Activated T-cell treated with anti-CD3 and anti-CD28 coated beads, Interleukin-2, amount 50 U/mL, for 4 hours (primary cell): ENCODE results near the gene RAE1. TPM values are rescaled to one million over a fixed set of nuclear protein-coding genes. Genes with fewer than 3 reads are reported as not detected.

ENCODE experiments used
- ATAC-seq, 2 donors: fragments of 200-7000 bp; cut with Tn5 transposase; one replicate each; pipeline ENCODE4 v1.10.0; 2021
- DNase-seq: peaks from one replicate; pipeline ENCODE4 v3.0.0-alpha.2; 2020
- H3K27me3 Mint-ChIP-seq: one replicate; pipeline ENCODE4 v1.8.0; 2021; ENCODE audit warnings: low read depth, mixed read lengths
- H3K36me3 Mint-ChIP-seq: one replicate; pipeline ENCODE4 v1.8.0; 2022; ENCODE audit warnings: mixed read lengths; ENCODE audit not compliant: insufficient read depth
- H3K4me1 Mint-ChIP-seq: one replicate; pipeline ENCODE4 v1.8.0; 2021; ENCODE audit warnings: low read depth, mixed read lengths
- H3K4me3 Mint-ChIP-seq: one replicate; pipeline ENCODE4 v1.8.0; 2021; ENCODE audit warnings: mild to moderate bottlenecking, moderate library complexity, mixed read lengths
- H3K9me3 Mint-ChIP-seq: one replicate; pipeline ENCODE4 v1.8.0; 2021; ENCODE audit warnings: mixed read lengths
- total RNA-seq, 3 donors: library from RNA; stranded (reverse); gene quantifications; one replicate each; pipeline ENCODE4 v1.2.1, GENCODE V29; 2021

RAE1 gene
- total RNA-seq, 3 donors from 2014 or later: 64.7 to 73.8 (median 68.5) TPM

DNA sequence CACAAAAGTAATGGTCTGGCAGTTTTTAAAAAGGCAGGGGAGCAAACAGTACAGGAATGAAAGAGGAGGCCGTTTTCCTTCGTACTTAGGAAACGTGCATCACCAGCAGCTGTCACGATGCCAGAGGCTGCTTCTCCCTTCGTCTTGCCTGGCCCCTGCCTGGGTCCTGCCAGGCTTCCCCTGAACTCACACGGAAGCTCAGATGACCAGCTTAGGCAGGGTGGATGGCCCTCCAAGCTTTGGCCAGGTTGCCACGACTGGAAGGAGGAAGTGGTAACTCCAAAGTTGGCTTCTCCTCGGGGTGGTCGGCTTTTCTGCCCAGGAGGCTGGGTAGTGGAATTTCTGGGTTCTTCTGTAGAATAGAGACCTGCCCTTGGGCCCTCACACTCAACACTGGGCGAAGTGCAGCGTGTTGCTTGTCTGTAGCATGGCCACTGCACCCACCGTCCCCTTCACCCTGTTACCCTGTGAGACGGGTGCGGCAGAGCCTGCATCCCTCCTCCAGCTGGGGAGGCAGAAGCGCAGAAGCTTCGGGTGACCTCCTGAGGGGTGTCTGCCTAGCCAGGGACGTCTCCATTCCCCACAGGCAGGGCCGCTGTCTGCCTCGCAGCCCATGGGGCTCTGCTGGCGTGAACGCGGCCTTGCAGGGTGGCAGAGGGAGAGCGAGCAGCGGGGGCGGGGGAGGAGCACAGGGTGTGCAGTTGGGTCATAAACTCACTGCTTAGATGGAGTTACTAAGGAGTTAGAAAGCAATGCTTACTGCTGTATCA is 21.7 kb downstream of the RAE1 start:
- ATAC-seq: no peak

DNA sequence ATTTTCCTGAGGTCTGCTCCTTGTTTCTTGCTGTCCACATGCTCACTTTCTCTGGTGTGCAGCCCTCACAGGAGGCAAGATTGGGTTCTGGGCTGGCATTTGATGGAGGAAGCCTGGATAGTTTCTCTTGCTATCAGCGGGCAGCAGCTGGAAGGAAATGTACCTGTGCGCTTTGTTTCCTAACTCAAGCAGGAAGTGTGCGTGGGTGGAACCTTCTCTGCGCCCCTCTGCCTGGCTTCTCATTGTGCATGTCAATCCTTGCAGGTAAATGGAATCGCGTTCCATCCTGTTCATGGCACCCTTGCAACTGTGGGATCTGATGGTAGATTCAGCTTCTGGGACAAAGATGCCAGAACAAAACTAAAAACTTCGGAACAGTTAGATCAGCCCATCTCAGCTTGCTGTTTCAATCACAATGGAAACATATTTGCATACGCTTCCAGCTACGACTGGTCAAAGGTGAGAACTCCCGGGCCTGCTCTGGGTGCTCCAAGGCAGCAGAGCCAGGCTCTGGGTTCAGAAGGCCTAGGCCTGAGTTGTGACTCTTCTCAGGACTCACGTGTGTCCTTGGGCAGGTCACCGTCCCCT is 23.4 kb downstream of the RAE1 start:
- H3K36me3 Mint-ChIP-seq: peaks cover 53% of the 10 kb centered on the region
- ATAC-seq: no peak
- no peak for DNase-seq
- no peak overlapping the region for H3K4me3 Mint-ChIP-seq
- no peaks in the 10 kb centered on the region for H3K9me3 Mint-ChIP-seq
- peaks cover 12% of the 10 kb centered on the region for H3K4me1 Mint-ChIP-seq
- no peaks in the 10 kb centered on the region for H3K27me3 Mint-ChIP-seq

More for the DNA sequence above, 21.7 kb downstream of the RAE1 start:
- H3K4me3 Mint-ChIP-seq: no peak overlapping the region
- peaks cover 10% of the 10 kb centered on the region for H3K4me1 Mint-ChIP-seq
- H3K9me3 Mint-ChIP-seq: no peaks in the 10 kb centered on the region
- no peaks in the 10 kb centered on the region for H3K27me3 Mint-ChIP-seq
- no peak for DNase-seq
- peaks cover 55% of the 10 kb centered on the region for H3K36me3 Mint-ChIP-seq

DNA sequence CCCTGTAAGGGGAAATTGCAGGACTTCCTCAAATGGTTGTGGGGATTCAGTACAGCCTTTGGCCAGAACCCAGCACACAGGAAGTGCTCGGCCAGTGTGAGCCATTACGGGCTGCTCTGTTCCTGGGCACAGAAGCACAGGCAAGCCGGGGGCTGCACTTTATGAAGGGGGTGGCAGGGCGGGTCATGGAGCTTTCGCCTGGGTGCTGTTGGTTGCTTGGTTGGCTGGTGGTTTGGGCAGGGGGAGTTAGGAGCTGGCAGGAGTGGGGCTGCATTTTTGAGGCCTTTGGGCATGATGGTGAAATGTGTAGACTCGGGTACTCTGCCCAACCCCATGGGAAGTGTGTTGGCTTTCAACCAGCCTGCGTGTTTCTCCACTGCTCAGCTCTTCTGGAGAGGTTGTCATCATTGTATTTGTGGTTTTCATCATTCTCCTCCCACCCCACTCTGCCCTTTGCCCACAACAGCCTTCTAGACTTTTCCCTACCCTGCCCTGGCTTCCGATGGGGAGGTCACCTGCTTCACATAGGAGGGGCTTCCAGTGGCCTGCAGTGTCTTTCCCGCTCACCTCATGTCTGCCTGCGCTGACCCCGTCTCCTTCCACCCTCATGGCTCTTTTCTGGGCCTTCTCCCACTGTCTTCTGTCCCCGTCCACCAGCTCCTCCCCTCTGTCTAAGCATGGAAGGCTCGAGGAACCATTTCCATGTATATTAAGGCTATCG is 24.0 kb downstream of the RAE1 start:
- no peak for ATAC-seq
- H3K36me3 Mint-ChIP-seq: peaks cover 50% of the 10 kb centered on the region
- H3K27me3 Mint-ChIP-seq: no peaks in the 10 kb centered on the region

GRCh38 chr20:57375652-57376230 is 24.7 kb downstream of the RAE1 start:
- Mint-ChIP-seq H3K9me3 (no peaks in the 10 kb centered on the region), H3K4me1 (peaks cover 13% of the 10 kb centered on the region), H3K4me3 (no peak overlapping the region), H3K36me3 (peaks cover 44% of the 10 kb centered on the region), H3K27me3 (no peaks in the 10 kb centered on the region)
- ATAC-seq: no peak
- DNase-seq: no peak

More for the DNA sequence above, 24.0 kb downstream of the RAE1 start:
- H3K4me1 Mint-ChIP-seq: peaks cover 13% of the 10 kb centered on the region
- no peak overlapping the region for H3K4me3 Mint-ChIP-seq
- H3K9me3 Mint-ChIP-seq: no peaks in the 10 kb centered on the region
- DNase-seq: no peak

- H3K27me3 Mint-ChIP-seq: no peaks in the 10 kb centered on the region
- H3K4me3 Mint-ChIP-seq: no peak overlapping the region
- no peaks in the 10 kb centered on the region for H3K9me3 Mint-ChIP-seq
- ATAC-seq: no peak
- DNase-seq: no peak
- H3K4me1 Mint-ChIP-seq: peaks cover 21% of the 10 kb centered on the region
- H3K36me3 Mint-ChIP-seq: peaks cover 33% of the 10 kb centered on the region
Measured at GRCh38 chr20:57377350-57377749, 26.3 kb downstream of the RAE1 start.

DNA sequence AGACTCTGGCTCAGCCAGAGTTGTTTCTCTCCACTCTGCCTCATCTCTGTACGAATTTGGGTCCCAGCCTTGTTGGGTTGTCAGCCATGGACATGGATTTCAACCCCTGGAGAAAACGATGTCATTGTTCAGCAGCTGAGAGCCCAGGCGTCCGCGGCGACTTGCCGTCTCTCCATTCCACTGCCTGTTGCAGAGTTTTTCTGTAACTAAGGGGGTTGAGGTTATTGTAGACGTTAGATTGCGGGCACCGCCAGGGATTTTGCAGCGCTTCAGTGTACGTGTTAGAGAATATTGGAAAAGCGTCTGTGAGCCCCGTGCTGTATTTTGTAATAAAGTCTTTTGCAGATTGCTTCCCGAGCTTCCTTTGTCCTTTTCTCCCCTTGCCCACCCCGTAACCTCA is 27.1 kb downstream of the RAE1 start:
- Mint-ChIP-seq H3K4me1 (peaks cover 27% of the 10 kb centered on the region), H3K36me3 (peaks cover 33% of the 10 kb centered on the region), H3K27me3 (no peaks in the 10 kb centered on the region), H3K4me3 (no peak overlapping the region), H3K9me3 (no peaks in the 10 kb centered on the region)
- no peak for DNase-seq
- no peak for ATAC-seq

DNA sequence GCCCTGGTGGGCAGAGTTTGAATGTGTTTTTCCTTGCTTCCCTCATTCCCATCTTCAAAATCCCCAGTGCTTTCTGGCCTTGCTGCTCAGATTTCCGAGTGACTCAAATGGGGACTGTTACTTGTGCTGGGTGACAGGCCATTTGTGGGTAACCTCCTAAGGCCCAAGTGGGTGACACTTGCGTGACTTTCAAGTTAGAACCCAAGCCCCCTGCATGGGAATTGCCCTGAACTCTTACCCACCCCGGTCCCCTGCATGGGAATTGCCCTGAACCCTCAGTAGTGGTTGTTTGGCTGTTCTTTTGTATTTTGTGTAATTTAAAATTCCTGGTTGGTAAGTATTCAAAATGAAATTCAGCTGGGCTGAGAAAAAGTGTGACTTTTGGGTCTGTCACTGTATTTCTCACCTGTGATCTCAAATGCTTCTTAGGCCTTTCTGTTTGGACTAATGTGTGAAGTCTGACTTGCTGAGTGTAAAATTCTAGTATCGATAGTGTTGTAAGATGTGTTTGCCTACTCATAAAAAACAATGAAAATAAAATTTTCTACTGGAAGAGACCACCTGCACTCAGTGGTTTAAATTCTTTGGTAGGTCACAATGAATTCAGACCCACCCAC is 27.7 kb downstream of the RAE1 start:
- H3K36me3 Mint-ChIP-seq: peaks cover 27% of the 10 kb centered on the region
- H3K4me3 Mint-ChIP-seq: no peak overlapping the region
- H3K4me1 Mint-ChIP-seq: peaks cover 23% of the 10 kb centered on the region
- no peaks in the 10 kb centered on the region for H3K9me3 Mint-ChIP-seq
- peak; percentile 27 to 34 for ATAC-seq
- no peak for DNase-seq
- H3K27me3 Mint-ChIP-seq: no peaks in the 10 kb centered on the region

GRCh38 chr20:57379263-57379647 is 28.2 kb downstream of the RAE1 start:
- no peaks in the 10 kb centered on the region for H3K9me3 Mint-ChIP-seq
- H3K27me3 Mint-ChIP-seq: no peaks in the 10 kb centered on the region
- no peak for DNase-seq
- H3K4me1 Mint-ChIP-seq: peaks cover 22% of the 10 kb centered on the region
- no peak overlapping the region for H3K4me3 Mint-ChIP-seq
- peaks cover 27% of the 10 kb centered on the region for H3K36me3 Mint-ChIP-seq
- peak in 1 of 2 donors; percentile 44 for ATAC-seq

GRCh38 chr20:57380081-57380750 is 29.2 kb downstream of the RAE1 start:
- DNase-seq (no peak), ATAC-seq (no peak)
- H3K4me1 Mint-ChIP-seq: peaks cover 20% of the 10 kb centered on the region
- H3K36me3 Mint-ChIP-seq: peaks cover 27% of the 10 kb centered on the region
- no peaks in the 10 kb centered on the region for H3K27me3 Mint-ChIP-seq
- H3K9me3 Mint-ChIP-seq: no peaks in the 10 kb centered on the region
- no peak overlapping the region for H3K4me3 Mint-ChIP-seq

- Mint-ChIP-seq H3K36me3 (peaks cover 16% of the 10 kb centered on the region), H3K4me1 (peaks cover 20% of the 10 kb centered on the region), H3K9me3 (no peaks in the 10 kb centered on the region)
Measured at GRCh38 chr20:57381596-57382503, 30.8 kb downstream of the RAE1 start.

DNA sequence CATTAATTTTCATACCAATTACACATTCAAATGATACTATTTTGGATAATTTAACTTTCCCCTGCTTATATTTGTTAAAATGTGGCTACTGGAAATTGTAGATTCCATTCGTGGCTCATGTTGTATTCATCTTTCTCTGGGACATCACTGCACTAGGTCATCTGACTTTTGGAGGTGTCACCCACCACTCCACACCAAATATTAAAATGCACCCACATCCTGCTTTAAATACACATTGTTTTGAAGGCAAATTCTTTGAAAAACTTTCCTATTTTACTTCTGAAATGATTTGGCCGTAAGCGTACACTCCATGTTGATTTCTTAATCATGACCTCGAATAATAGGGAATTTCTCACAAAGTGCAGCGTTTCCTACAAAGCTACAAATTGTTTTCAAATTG is 31.5 kb downstream of the RAE1 start:
- no peak overlapping the region for H3K4me3 Mint-ChIP-seq
- no peaks in the 10 kb centered on the region for H3K9me3 Mint-ChIP-seq
- DNase-seq: no peak
- no peak for ATAC-seq
- peaks cover 10% of the 10 kb centered on the region for H3K36me3 Mint-ChIP-seq
- peaks cover 20% of the 10 kb centered on the region for H3K4me1 Mint-ChIP-seq
- H3K27me3 Mint-ChIP-seq: no peaks in the 10 kb centered on the region

More at GRCh38 chr20:57381596-57382503, 30.8 kb downstream of the RAE1 start:
- peak; percentile 85 for DNase-seq
- no peak overlapping the region for H3K4me3 Mint-ChIP-seq
- peak; percentile 66 to 73 for ATAC-seq
- no peaks in the 10 kb centered on the region for H3K27me3 Mint-ChIP-seq

DNA sequence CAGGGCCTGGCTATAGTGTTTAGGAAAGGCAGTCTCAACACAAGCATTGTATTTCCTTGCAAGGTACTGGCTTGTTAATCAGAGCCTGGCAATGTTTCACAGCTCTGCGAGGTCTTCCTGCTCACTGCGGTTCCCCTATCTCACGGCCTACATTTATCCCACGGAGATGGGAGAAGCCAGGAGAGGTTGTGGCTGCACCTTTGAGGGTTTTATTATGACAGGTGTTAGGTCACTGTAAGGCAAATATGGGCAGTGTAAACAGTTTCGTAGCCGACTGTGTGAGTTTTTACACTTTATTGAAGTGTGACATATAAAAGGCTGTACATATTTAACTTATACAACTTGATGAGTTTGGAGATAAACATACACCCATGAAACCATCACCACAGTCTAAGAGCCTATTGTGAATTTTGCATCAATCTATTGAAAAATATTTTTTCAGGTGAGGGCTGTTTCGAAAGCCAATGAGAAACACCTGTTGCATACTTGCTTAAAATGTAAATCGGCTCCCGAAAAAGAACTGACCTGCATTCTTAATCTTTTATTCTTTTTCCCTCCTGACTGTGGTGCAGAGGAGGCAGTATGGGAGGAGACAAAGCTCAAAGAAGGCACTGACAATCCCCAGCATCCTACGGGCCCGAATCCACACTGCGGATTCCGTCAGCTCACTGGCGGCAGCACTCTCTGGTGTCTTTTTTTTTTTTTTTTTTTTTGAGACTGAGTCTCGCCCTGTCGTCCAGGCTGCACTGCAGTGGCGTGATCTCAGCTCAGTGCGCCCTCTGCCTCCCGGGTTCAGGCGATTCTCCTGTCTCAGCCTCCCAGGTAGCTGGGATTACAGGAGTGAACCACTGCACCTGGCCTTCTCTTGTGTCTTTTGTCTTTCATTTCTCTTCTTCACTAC is 32.6 kb downstream of the RAE1 start:
- Mint-ChIP-seq H3K27me3 (no peaks in the 10 kb centered on the region), H3K9me3 (no peaks in the 10 kb centered on the region)

More for the DNA sequence above, 32.6 kb downstream of the RAE1 start:
- H3K4me1 Mint-ChIP-seq: peaks cover 23% of the 10 kb centered on the region
- DNase-seq (no peak), ATAC-seq (no peak)
- H3K4me3 Mint-ChIP-seq: no peak overlapping the region
- H3K36me3 Mint-ChIP-seq: peaks cover 4% of the 10 kb centered on the region
